HK-2 (cell line): ENCODE data around the gene ETV6.

Experiments
- DNase-seq: peaks from one replicate; pipeline ENCODE4 v3.0.0-alpha.2; 2018; ENCODE audit not compliant: unreplicated experiment

ETV6 gene

GRCh38 chr12:11916771-11917170 is 267.3 kb downstream of the ETV6 start:
- DNase-seq = no peak

- DNase-seq = no peak
Measured at GRCh38 chr12:11917501-11917900, 268.0 kb downstream of the ETV6 start.

GRCh38 chr12:11920231-11920630 is 270.8 kb downstream of the ETV6 start:
- DNase-seq = no peak

- no peak for DNase-seq
Measured at GRCh38 chr12:11922361-11922760, 272.9 kb downstream of the ETV6 start.

- no peak for DNase-seq
Measured at GRCh38 chr12:11923067-11923466, 273.6 kb downstream of the ETV6 start.

GRCh38 chr12:11927286-11927935 is 277.9 kb downstream of the ETV6 start:
- no peak for DNase-seq

GRCh38 chr12:11929714-11930113 is 280.2 kb downstream of the ETV6 start:
- DNase-seq = no peak

GRCh38 chr12:11939223-11939622 is 289.7 kb downstream of the ETV6 start:
- DNase-seq = no peak

- peak; percentile 11 for DNase-seq
Measured at GRCh38 chr12:11941606-11942337, 292.3 kb downstream of the ETV6 start.

- no peak for DNase-seq
Measured at GRCh38 chr12:11943919-11944700, 294.6 kb downstream of the ETV6 start.
